COLO668 (cell line): ENCODE measurements around the gene DHDH.
"Not testable (repeated sequence)": the region's sequence is repeated elsewhere in the genome, so short reads cannot be mapped to it uniquely, and the experiment has no call there.

Experiments used
- DNase-seq: peaks from one replicate; lab custom pipeline; 2025; ENCODE audit not compliant: unreplicated experiment; lab: John Stamatoyannopoulos, UW

DHDH gene

GRCh38 chr19:48933382-48933932 lies at the start of gene DHDH:
DHDH (plus strand) TSS chr19:48933699; CDS start chr19:48933722, 23 bp downstream.
- peak; percentile 91 for DNase-seq

GRCh38 chr19:48883726-48884125 lies 49.8 kb upstream of the DHDH start:
- no peak for DNase-seq

GRCh38 chr19:48887861-48888612 lies 45.5 kb upstream of the DHDH start:
- DNase-seq = no peak

GRCh38 chr19:48889496-48889895 lies 44.0 kb upstream of the DHDH start:
- DNase-seq = not testable (repeated sequence)

GRCh38 chr19:48890551-48890950 lies 42.9 kb upstream of the DHDH start:
- DNase-seq = no peak

GRCh38 chr19:48895226-48895625 lies 38.3 kb upstream of the DHDH start:
- DNase-seq = no peak

- DNase-seq = no peak
Observed at GRCh38 chr19:48896191-48896720, 37.2 kb upstream of the DHDH start.

GRCh38 chr19:48897181-48897580 lies 36.3 kb upstream of the DHDH start:
- no peak for DNase-seq

- DNase-seq = not testable (repeated sequence)
Observed at GRCh38 chr19:48899386-48899749, 34.1 kb upstream of the DHDH start.

- DNase-seq = peak; percentile 96
Observed at GRCh38 chr19:48899781-48900476, 33.6 kb upstream of the DHDH start, which contains the start of gene NUCB1. NUCB1 (plus strand) TSS chr19:48900312; CDS start chr19:48900797, 485 bp downstream.

GRCh38 chr19:48900477-48901406 lies 32.8 kb upstream of the DHDH start:
- DNase-seq = no peak

GRCh38 chr19:48902291-48902690 lies 31.2 kb upstream of the DHDH start:
- DNase-seq = not testable (repeated sequence)

- DNase-seq = not testable (repeated sequence)
Observed at GRCh38 chr19:48903788-48904187, 29.7 kb upstream of the DHDH start.

GRCh38 chr19:48905664-48906063 lies 27.8 kb upstream of the DHDH start:
- no peak for DNase-seq

- DNase-seq = no peak
Observed at GRCh38 chr19:48906324-48906723, 27.2 kb upstream of the DHDH start.

GRCh38 chr19:48907671-48908070 lies 25.8 kb upstream of the DHDH start:
- no peak for DNase-seq

- not testable (repeated sequence) for DNase-seq
Observed at GRCh38 chr19:48909424-48910077, 23.9 kb upstream of the DHDH start.

GRCh38 chr19:48910803-48911202 lies 22.7 kb upstream of the DHDH start:
- no peak for DNase-seq

- DNase-seq = peak; percentile 7
Observed at GRCh38 chr19:48913114-48913889, 20.2 kb upstream of the DHDH start.
